KMS-11 (cell line): Measurements from ENCODE around the gene ACSF3.
A peak's percentile ranks its signal among the peaks of the same experiment; 100 is the strongest.

ENCODE experiments used
- H2AFZ ChIP-seq: fragments of 200-600 bp; sonication (generic); 2 replicates; pipeline ENCODE4 v1.6.1; 2016; ENCODE audit warnings: antibody characterized with exemption, mixed run types, low read depth
- H3K27ac ChIP-seq: fragments of 200-600 bp; sonication (generic); 2 replicates; pipeline ENCODE4 v1.6.1; 2016; ENCODE audit warnings: mild to moderate bottlenecking, mixed run types
- H3K27me3 ChIP-seq: fragments of 200-600 bp; sonication (generic); 2 replicates; pipeline ENCODE4 v1.6.1; 2017; ENCODE audit warnings: mild to moderate bottlenecking, low read depth, mixed run types, moderate library complexity; ENCODE audit not compliant: insufficient read depth
- H3K36me3 ChIP-seq: fragments of 200-600 bp; sonication (generic); 2 replicates; pipeline ENCODE4 v1.6.1; 2017; ENCODE audit warnings: mild to moderate bottlenecking, mixed run types; ENCODE audit not compliant: insufficient read depth
- H3K4me1 ChIP-seq: fragments of 200-600 bp; sonication (generic); 2 replicates; pipeline ENCODE4 v1.6.1; 2016; ENCODE audit warnings: mild to moderate bottlenecking, low read depth, mixed run types; ENCODE audit not compliant: poor library complexity, severe bottlenecking
- H3K4me2 ChIP-seq: fragments of 200-600 bp; sonication (generic); 2 replicates; pipeline ENCODE4 v1.7.0; 2016; ENCODE audit warnings: mild to moderate bottlenecking, mixed run types
- H3K4me3 ChIP-seq: fragments of 200-600 bp; sonication (generic); IDR thresholded peaks from 2 replicates; pipeline ENCODE4 v1.6.1; 2017; ENCODE audit warnings: low read depth, low read length, mixed read lengths; ENCODE audit not compliant: insufficient read depth
- H3K79me2 ChIP-seq: fragments of 200-600 bp; sonication (generic); 2 replicates; pipeline ENCODE4 v1.6.1; 2016; ENCODE audit warnings: low read depth, mixed run types; ENCODE audit not compliant: insufficient read depth
- H3K9ac ChIP-seq: fragments of 200-600 bp; sonication (generic); 2 replicates; pipeline ENCODE4 v1.6.1; 2016; ENCODE audit warnings: mild to moderate bottlenecking, mixed run types
- H4K20me1 ChIP-seq: fragments of 200-600 bp; sonication (generic); 2 replicates; pipeline ENCODE4 v1.6.1; 2016; ENCODE audit warnings: mild to moderate bottlenecking, mixed run types; ENCODE audit not compliant: insufficient read depth
- TF ChIP-seq, protein P1 (sequence below): fragments of 200-600 bp; sonication (generic); conservative IDR thresholded peaks from 2 replicates; pipeline ENCODE4 v1.6.1; 2017; ENCODE audit warnings: low read depth, mild to moderate bottlenecking, antibody characterized with exemption, low read length, moderate library complexity, mixed read lengths

ACSF3 gene

DNA sequence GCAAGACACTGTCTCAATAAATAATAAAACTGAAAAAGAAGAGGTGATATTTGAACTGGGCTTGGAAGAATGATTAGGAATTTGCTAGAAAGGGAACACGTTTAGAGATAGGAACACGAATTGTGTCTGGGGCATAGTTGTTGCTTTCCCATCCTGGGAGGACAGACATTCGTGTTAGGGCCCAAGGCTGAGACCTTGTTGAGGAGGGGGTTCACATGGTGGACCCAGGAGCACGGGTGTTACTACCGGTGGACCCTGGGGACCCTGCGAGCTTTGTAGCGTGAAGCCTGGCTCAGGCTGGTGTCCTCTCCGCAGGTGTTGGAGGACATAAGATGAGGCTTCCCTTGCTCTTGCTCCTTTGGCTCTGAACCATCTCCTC lies 1.2 kb downstream of the ACSF3 start:
- peaks cover 11% of the 10 kb centered on the region for H3K79me2 ChIP-seq
- TF ChIP-seq, protein P1, sequence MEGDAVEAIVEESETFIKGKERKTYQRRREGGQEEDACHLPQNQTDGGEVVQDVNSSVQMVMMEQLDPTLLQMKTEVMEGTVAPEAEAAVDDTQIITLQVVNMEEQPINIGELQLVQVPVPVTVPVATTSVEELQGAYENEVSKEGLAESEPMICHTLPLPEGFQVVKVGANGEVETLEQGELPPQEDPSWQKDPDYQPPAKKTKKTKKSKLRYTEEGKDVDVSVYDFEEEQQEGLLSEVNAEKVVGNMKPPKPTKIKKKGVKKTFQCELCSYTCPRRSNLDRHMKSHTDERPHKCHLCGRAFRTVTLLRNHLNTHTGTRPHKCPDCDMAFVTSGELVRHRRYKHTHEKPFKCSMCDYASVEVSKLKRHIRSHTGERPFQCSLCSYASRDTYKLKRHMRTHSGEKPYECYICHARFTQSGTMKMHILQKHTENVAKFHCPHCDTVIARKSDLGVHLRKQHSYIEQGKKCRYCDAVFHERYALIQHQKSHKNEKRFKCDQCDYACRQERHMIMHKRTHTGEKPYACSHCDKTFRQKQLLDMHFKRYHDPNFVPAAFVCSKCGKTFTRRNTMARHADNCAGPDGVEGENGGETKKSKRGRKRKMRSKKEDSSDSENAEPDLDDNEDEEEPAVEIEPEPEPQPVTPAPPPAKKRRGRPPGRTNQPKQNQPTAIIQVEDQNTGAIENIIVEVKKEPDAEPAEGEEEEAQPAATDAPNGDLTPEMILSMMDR: no peak
- no peak overlapping the region; the same call in 1 of the 2 replicates for H3K9ac ChIP-seq
- no peak overlapping the region for H3K27ac ChIP-seq
- peaks cover 33% of the 10 kb centered on the region for H3K27me3 ChIP-seq
- H4K20me1 ChIP-seq: no peaks in the 10 kb centered on the region
- peak overlapping the region; percentile 78 for H3K4me2 ChIP-seq
- H3K4me1 ChIP-seq: peaks cover 11% of the 10 kb centered on the region
- no peaks in the 10 kb centered on the region for H3K36me3 ChIP-seq
- H2AFZ ChIP-seq: no peak overlapping the region
- H3K4me3 ChIP-seq: no peak overlapping the region

DNA sequence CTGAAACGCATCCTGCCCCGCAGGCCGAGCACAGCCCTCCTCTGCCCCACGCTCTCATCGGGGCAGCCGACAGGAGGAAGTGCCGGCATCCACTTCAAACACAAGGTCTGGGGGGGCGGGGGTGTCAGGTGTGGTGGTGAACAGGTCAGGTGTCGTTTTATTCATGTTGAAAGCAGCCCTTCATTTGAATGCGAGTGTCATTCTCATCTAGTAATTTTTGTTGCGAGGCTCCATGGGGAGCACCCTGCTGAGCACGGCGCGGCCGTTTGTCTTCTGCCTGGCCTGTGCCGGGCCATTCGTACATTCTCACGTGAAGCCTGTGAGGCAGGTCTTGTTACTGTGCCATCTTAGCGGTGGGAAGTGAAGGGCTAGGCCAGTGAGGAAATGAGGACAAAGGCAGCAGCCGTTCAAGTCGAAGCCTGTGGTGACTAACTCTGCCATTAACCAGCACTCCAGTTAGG lies 1.9 kb downstream of the ACSF3 start:
- H3K4me2 ChIP-seq: no peak overlapping the region
- H3K79me2 ChIP-seq: peaks cover 14% of the 10 kb centered on the region
- no peak overlapping the region for H3K27ac ChIP-seq
- H3K4me3 ChIP-seq: no peak overlapping the region
- H3K4me1 ChIP-seq: peaks cover 11% of the 10 kb centered on the region
- TF ChIP-seq, protein P1: no peak
- peaks cover 26% of the 10 kb centered on the region for H3K27me3 ChIP-seq
- no peak overlapping the region for H2AFZ ChIP-seq
- H4K20me1 ChIP-seq: no peaks in the 10 kb centered on the region
- no peaks in the 10 kb centered on the region for H3K36me3 ChIP-seq
- H3K9ac ChIP-seq: no peak overlapping the region

DNA sequence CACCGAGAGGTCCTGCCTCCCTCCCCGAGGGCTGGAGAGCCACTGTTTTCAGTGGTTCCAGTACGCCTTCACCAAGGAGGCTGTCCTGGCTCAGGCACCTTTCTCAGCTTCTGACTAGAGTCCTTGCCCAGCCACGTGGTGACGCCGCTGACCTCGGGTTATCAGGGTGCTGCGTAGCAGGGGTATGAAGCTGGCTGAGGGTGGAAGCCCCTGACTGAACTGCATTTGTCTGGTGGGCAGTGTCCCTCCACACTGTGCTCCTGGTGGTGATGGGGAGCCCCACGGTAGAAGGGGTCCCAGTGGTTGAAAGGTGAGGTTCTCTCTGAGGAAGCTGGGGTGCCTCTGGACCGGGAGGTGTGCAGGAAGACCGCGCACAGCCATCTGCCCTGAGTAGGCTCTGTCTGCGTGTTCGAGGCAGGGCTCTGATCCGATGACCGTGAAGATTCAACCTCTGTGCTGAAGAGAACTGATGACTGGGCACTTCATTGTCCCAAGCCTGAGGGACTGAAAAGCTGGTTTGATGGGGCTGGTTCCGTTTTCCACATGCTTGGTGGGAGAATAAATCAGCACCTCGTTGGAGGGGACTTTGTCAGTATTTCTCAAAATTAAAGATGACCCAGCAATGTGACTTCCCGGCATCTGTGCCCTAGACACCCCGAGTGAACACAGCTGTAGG lies 2.5 kb downstream of the ACSF3 start:
- TF ChIP-seq, protein P1: no peak
- Histone ChIP-seq H4K20me1 (no peaks in the 10 kb centered on the region), H3K4me3 (no peak overlapping the region), H3K27ac (no peak overlapping the region), H2AFZ (no peak overlapping the region), H3K9ac (no peak overlapping the region), H3K4me1 (peaks cover 11% of the 10 kb centered on the region), H3K4me2 (no peak overlapping the region), H3K79me2 (peaks cover 14% of the 10 kb centered on the region), H3K36me3 (no peaks in the 10 kb centered on the region), H3K27me3 (peaks cover 20% of the 10 kb centered on the region)

DNA sequence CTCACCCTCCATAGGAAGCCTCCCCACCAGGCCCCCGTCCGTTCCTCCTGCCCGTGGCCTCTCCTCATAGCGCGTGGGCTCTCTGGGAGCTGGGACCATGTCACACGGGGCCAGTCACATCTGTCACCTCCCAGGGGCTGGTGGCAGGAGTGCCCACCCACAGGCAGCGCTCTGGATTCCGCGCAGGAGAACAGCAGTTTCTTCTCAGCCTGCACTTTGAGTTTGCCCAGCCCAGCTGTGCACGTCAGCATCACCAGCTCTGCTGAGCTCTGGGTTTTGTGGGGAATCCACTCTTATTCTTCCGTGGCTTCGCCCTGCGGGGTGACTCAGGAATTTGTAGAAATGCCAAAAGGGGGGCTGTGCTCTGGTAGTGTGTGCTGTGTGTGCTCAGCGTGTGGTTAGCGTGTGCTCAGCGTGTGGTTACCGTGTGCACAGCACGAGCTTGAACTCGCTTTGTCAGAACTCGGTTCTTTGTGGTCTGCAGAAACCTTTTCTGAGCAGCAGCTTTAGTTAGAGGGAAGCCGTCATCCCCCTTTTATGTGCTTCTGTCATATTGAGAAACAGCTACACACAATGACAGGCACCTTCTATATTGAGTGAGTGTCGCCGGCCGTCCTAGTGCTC lies 3.2 kb downstream of the ACSF3 start:
- H4K20me1 ChIP-seq: no peaks in the 10 kb centered on the region
- H3K27me3 ChIP-seq: peaks cover 13% of the 10 kb centered on the region
- no peak overlapping the region for H3K9ac ChIP-seq
- 0 out of 2 replicates have a peak, but pooled peaks cover 2% of the 10 kb centered on the region for H3K36me3 ChIP-seq
- H3K4me2 ChIP-seq: no peak overlapping the region
- TF ChIP-seq, protein P1: no peak
- no peak overlapping the region for H3K4me3 ChIP-seq
- H3K4me1 ChIP-seq: peaks cover 11% of the 10 kb centered on the region
- no peak overlapping the region for H3K27ac ChIP-seq
- H3K79me2 ChIP-seq: peaks cover 14% of the 10 kb centered on the region
- no peak overlapping the region for H2AFZ ChIP-seq
